ENCODE measurements around the gene FSIP1. TPM values are rescaled to one million over a fixed set of nuclear protein-coding genes. Genes with fewer than 3 reads are reported as not detected.

Gene FSIP1
- total RNA-seq, 2 experiments from 2014 or later, result 0.50 to 0.56 TPM

DNA sequence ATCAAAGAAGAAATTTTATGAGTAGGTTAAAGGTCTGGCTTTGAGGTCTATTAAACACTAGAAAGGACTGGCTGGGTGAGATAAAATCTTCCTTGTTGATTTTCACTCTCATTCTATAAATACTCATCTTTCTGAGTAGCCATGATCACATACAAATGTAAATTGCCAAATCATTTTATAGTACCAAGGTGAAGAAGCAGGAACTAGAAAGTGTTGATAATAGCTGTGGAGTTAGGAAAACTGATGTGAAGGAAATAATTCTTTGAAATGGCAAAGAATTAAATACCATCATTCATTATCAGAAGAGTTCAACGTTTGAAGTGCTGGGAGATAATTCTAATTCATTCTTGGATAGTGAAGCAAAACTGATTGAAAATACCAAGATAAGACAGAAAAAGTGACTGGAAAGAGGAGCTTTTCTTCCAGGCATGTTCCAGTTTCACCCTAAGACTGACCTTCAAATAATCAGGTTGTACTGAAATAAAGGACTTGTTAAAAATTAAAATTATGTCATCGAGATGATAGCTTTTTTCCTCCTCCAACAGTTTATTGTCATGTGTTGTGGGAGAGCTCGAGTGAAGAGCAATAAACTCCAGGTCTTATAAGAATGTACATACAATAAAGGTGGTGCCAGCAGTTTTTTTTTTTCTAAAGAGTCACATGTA is 184.3 kb downstream of the FSIP1 start:
- Mint-ChIP-seq H3K27ac (no peak overlapping the region), H3K4me3 (no peak overlapping the region), H3K36me3 (no peaks in the 10 kb centered on the region), H3K4me1 (peaks cover 8% of the 10 kb centered on the region), H3K27me3 (peaks cover 5% of the 10 kb centered on the region), H3K9me3 (ENCODE audit: low read depth) (no peaks in the 10 kb centered on the region)
- ATAC-seq (no peak), DNase-seq (no peak)
- CTCF ChIA-PET, result interaction anchor here (0.9 to 1.6 kb wide), 2 partner anchors 10 to 24 kb away, joined by 4 to 6 read pairs; no protein-coding TSS in a partner anchor

DNA sequence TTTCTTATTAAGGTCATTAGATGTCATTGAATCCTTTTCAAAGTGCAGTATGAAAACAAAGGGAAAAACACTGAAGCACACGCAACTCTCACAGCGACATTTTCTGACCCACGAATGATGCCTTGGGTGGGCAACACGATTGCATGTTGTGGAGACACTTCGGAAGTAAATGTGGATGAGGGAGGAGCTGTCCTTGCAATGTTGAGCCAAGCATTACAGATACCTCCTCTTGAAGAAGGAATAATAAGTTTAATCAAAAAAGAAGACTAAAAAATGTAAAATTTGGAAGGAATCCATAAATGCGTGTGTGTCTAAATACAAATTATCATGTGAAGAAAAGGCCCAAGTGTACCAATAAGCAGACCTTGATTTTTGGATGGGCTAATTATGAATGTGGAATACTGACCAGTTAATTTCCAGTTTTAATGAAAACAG is 184.9 kb downstream of the FSIP1 start:
- ATAC-seq, result no peak
- H3K36me3 Mint-ChIP-seq, result no peaks in the 10 kb centered on the region
- peaks cover 5% of the 10 kb centered on the region for H3K27me3 Mint-ChIP-seq
- no peak for DNase-seq
- no peak overlapping the region for H3K27ac Mint-ChIP-seq
- H3K4me3 Mint-ChIP-seq, result no peak overlapping the region
- H3K4me1 Mint-ChIP-seq, result peaks cover 8% of the 10 kb centered on the region
- no peaks in the 10 kb centered on the region for H3K9me3 Mint-ChIP-seq (ENCODE audit: low read depth)
- CTCF ChIA-PET, result interaction anchor here (0.9 to 1.6 kb wide), 2 partner anchors 11 to 24 kb away, joined by 4 to 6 read pairs; no protein-coding TSS in a partner anchor

DNA sequence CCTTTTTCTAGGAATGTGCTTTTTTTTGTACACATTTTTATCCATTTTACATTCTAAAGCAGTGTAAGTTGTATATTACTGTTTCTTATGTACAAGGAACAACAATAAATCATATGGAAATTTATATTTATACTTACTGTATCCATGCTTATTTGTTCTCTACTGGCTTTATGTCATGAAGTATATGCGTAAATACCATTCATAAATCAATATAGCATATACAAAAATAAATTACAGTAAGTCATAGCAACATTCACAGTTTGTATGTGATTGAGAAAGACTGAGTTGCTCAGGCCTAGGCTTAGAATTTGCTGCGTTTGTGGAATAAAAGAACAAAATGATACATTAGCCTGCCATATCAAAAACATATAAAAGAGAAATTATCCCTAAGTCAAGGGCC is 185.3 kb downstream of the FSIP1 start:
- DNase-seq (no peak), ATAC-seq (no peak)
- H3K4me3 Mint-ChIP-seq, result no peak overlapping the region
- no peak overlapping the region for H3K27ac Mint-ChIP-seq
- H3K27me3 Mint-ChIP-seq, result peaks cover 5% of the 10 kb centered on the region
- peaks cover 8% of the 10 kb centered on the region for H3K4me1 Mint-ChIP-seq
- CTCF ChIA-PET, result interaction anchor here (1.6 kb wide), 1 partner anchor 25 kb away, joined by 6 read pairs; no protein-coding TSS in a partner anchor
- H3K9me3 Mint-ChIP-seq (ENCODE audit: low read depth), result no peaks in the 10 kb centered on the region
- H3K36me3 Mint-ChIP-seq, result no peaks in the 10 kb centered on the region

DNA sequence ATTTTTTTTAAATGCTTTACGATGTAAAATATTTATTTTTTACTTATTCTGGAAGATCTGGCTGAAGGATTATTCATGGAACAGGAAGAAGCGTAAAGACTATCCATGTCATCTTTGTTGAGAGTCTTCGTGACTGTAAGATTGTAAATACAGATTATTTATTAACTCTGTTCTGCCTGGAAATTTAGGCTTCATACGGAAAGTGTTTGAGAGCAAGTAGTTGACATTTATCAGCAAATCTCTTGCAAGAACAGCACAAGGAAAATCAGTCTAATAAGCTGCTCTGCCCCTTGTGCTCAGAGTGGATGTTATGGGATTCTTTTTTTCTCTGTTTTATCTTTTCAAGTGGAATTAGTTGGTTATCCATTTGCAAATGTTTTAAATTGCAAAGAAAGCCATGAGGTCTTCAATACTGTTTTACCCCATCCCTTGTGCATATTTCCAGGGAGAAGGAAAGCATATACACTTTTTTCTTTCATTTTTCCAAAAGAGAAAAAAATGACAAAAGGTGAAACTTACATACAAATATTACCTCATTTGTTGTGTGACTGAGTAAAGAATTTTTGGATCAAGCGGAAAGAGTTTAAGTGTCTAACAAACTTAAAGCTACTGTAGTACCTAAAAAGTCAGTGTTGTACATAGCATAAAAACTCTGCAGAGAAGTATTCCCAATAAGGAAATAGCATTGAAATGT is 186.1 kb downstream of the FSIP1 start:
- Mint-ChIP-seq H3K9me3 (ENCODE audit: low read depth) (no peaks in the 10 kb centered on the region), H3K4me3 (no peak overlapping the region), H3K27me3 (peaks cover 5% of the 10 kb centered on the region), H3K27ac (no peak overlapping the region), H3K4me1 (peaks cover 8% of the 10 kb centered on the region), H3K36me3 (no peaks in the 10 kb centered on the region)
- CTCF ChIA-PET, result interaction anchor here (0.7 to 1.3 kb wide), 2 partner anchors 14 to 101 kb away, joined by 3 read pairs; no protein-coding TSS in a partner anchor
- ATAC-seq, result no peak
- no peak for DNase-seq

DNA sequence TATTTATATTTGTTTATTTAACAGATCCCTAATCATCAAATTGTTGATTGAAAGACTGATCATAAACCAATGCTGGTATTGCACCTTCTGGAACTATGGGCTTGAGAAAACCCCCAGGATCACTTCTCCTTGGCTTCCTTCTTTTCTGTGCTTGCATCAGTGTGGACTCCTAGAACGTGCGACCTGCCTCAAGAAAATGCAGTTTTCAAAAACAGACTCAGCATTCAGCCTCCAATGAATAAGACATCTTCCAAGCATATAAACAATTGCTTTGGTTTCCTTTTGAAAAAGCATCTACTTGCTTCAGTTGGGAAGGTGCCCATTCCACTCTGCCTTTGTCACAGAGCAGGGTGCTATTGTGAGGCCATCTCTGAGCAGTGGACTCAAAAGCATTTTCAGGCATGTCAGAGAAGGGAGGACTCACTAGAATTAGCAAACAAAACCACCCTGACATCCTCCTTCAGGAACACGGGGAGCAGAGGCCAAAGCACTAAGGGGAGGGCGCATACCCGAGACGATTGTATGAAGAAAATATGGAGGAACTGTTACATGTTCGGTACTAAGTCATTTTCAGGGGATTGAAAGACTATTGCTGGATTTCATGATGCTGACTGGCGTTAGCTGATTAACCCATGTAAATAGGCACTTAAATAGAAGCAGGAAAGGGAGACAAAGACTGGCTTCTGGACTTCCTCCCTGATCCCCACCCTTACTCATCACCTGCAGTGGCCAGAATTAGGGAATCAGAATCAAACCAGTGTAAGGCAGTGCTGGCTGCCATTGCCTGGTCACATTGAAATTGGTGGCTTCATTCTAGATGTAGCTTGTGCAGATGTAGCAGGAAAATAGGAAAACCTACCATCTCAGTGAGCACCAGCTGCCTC is 187.1 kb downstream of the FSIP1 start:
- CTCF ChIA-PET, result interaction anchor here (0.7 to 2.3 kb wide), 7 partner anchors 13 to 162 kb away, joined by 3 to 30 read pairs (median 8); partner anchors contain the start of gene THBS1
- Mint-ChIP-seq H3K27ac (no peak overlapping the region), H3K27me3 (peaks cover 7% of the 10 kb centered on the region)

DNA sequence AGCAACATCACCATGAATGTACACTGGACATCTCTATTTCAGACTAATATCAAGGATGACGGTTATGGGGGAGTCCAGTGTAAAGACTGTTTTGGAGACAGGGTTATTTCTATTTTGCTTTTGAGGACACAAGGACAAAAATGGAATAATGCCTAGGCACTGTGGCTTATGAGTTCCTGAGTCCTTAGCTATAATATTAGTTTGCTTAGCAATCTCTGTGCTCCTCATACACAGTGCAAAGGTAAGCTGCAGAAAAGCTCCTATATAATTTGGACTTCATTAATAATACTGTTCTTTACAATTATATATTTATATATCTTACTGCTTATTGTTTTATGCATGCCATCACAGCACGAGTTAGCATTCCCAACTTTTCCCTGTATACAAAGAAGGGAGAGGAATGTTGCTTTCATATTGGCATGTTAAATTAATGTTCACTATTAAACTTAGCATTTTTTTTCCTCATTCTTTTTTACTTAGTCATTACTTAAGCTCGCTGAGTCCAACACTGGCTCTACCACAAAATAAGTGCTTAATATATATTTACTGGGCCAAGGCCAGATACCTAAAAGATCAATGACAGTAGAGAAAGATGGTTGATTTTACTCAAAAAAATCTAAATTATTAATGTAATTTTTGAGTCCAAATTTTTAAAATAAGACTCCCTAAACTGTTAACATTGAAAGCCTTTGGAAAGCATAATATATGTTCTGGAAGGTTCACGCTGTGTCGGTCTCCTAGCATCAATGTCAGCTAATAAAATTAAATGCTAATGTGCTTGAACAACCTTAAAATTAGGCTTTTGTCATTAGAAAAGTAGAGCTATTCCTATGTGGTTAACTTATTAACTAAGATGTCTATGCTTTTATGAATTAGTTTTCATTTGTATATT is 187.9 kb downstream of the FSIP1 start:
- ATAC-seq (no peak), DNase-seq (no peak)
- peaks cover 7% of the 10 kb centered on the region for H3K27me3 Mint-ChIP-seq
- no peaks in the 10 kb centered on the region for H3K9me3 Mint-ChIP-seq (ENCODE audit: low read depth)
- H3K27ac Mint-ChIP-seq, result no peak overlapping the region
- H3K36me3 Mint-ChIP-seq, result no peaks in the 10 kb centered on the region
- H3K4me1 Mint-ChIP-seq, result peaks cover 8% of the 10 kb centered on the region
- CTCF ChIA-PET, result interaction anchor here (0.9 to 2.3 kb wide), 6 partner anchors 12 to 163 kb away, joined by 3 to 30 read pairs (median 8); partner anchors contain the start of gene THBS1
- no peak overlapping the region for H3K4me3 Mint-ChIP-seq

More for the DNA sequence above, 187.1 kb downstream of the FSIP1 start:
- Mint-ChIP-seq H3K9me3 (ENCODE audit: low read depth) (no peaks in the 10 kb centered on the region), H3K4me1 (peaks cover 8% of the 10 kb centered on the region), H3K4me3 (no peak overlapping the region), H3K36me3 (no peaks in the 10 kb centered on the region)
- DNase-seq (no peak), ATAC-seq (no peak)

DNA sequence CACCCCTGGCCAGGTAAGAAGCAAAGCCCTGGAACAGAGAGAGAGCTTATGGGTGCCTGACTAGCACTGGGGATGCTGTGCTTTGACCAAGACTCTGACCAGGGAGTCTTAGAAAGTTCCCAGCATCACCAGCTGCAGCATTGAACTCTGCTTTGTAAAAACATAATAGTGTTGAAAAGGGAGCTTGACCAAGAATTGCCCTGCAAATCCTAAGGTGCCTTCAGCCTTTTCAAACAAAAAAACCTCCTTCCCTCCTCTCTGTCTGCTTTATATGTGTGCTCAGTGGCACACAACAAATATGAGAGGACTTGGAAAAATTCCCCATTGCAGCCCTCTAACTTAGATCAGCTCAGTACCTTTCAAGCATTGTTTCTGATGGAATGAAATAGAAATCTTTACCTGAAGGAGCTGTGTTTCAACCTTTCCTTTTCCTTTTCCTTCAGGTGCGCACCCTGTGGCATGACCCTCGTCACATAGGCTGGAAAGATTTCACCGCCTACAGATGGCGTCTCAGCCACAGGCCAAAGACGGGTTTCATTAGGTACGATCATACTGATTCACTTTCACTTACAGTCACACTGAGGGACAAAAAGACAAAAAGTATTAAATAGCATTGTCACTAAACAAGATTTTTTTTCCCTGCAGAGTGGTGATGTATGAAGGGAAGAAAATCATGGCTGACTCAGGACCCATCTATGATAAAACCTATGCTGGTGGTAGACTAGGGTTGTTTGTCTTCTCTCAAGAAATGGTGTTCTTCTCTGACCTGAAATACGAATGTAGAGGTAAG is 188.8 kb downstream of the FSIP1 start:
- ATAC-seq (peak; percentile 60), DNase-seq (peak; percentile 58)
- CTCF ChIA-PET, result interaction anchor here (0.8 to 2.3 kb wide), 7 partner anchors 14 to 164 kb away, joined by 3 to 30 read pairs (median 8); partner anchors contain the start of gene THBS1
- Mint-ChIP-seq H3K27me3 (peaks cover 7% of the 10 kb centered on the region), H3K9me3 (ENCODE audit: low read depth) (no peaks in the 10 kb centered on the region), H3K4me1 (peaks cover 8% of the 10 kb centered on the region), H3K27ac (no peak overlapping the region), H3K36me3 (no peaks in the 10 kb centered on the region), H3K4me3 (no peak overlapping the region)

DNA sequence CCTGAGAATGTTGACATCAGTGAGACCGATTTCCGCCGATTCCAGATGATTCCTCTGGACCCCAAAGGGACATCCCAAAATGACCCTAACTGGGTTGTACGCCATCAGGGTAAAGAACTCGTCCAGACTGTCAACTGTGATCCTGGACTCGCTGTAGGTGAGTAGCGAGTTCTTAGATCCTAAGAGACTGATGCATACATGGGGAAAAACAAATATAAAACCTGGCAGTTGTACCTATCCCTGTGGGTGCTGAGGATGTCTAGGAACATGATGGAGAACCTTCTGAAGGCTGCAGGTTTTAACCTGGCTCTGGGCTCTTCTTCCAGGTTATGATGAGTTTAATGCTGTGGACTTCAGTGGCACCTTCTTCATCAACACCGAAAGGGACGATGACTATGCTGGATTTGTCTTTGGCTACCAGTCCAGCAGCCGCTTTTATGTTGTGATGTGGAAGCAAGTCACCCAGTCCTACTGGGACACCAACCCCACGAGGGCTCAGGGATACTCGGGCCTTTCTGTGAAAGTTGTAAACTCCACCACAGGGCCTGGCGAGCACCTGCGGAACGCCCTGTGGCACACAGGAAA is 189.5 kb downstream of the FSIP1 start:
- no peaks in the 10 kb centered on the region for H3K36me3 Mint-ChIP-seq
- no peak for ATAC-seq
- DNase-seq, result no peak
- peaks cover 7% of the 10 kb centered on the region for H3K27me3 Mint-ChIP-seq
- CTCF ChIA-PET, result interaction anchor here (0.8 to 2.3 kb wide), 8 partner anchors 13 to 164 kb away, joined by 3 to 30 read pairs (median 6); partner anchors contain the start of gene THBS1
- no peak overlapping the region for H3K4me3 Mint-ChIP-seq
- H3K4me1 Mint-ChIP-seq, result peaks cover 8% of the 10 kb centered on the region
- no peaks in the 10 kb centered on the region for H3K9me3 Mint-ChIP-seq (ENCODE audit: low read depth)
- no peak overlapping the region for H3K27ac Mint-ChIP-seq

DNA sequence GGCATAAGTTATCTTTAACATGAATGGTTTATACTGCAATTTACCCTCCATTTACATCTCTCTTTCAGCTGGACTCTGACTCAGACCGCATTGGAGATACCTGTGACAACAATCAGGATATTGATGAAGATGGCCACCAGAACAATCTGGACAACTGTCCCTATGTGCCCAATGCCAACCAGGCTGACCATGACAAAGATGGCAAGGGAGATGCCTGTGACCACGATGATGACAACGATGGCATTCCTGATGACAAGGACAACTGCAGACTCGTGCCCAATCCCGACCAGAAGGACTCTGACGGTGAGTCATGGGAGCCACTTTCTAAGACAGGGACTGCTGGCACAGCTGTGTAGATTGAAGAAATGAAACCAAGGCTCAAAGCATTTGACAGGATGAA is 190.1 kb downstream of the FSIP1 start:
- H3K4me1 Mint-ChIP-seq, result peaks cover 8% of the 10 kb centered on the region
- CTCF ChIA-PET, result interaction anchor here (0.8 to 1.2 kb wide), 2 partner anchors 12 to 164 kb away, joined by 3 read pairs; no protein-coding TSS in a partner anchor
- H3K27me3 Mint-ChIP-seq, result peaks cover 7% of the 10 kb centered on the region
- H3K4me3 Mint-ChIP-seq, result no peak overlapping the region
- DNase-seq (no peak), ATAC-seq (no peak)
- no peaks in the 10 kb centered on the region for H3K36me3 Mint-ChIP-seq
- no peak overlapping the region for H3K27ac Mint-ChIP-seq
- H3K9me3 Mint-ChIP-seq (ENCODE audit: low read depth), result no peaks in the 10 kb centered on the region

DNA sequence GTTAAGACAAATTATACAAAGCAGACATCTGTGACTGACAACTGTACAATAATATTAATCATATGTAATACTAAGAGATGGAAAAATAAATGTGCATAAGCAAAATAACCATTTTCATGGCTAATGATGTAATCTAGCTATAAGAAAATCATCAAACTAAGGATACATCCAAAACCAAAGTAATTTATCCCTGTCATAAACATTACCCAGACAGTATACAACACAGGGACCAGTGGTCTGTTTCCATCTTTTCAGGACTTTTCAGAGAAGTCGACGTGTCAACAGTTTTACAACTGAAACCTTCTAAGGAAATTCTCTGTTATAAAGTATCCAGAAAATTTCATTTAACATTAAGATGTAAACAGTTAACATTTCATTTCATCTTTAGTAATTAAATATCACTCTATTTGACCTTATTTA is 190.7 kb downstream of the FSIP1 start:
- CTCF ChIA-PET, result interaction anchor here (1.2 to 1.6 kb wide), 4 partner anchors 12 to 183 kb away, joined by 3 to 12 read pairs (median 4); no protein-coding TSS in a partner anchor
- no peaks in the 10 kb centered on the region for H3K9me3 Mint-ChIP-seq (ENCODE audit: low read depth)
- H3K36me3 Mint-ChIP-seq, result no peaks in the 10 kb centered on the region
- peaks cover 7% of the 10 kb centered on the region for H3K27me3 Mint-ChIP-seq
- no peak for ATAC-seq
- no peak overlapping the region for H3K27ac Mint-ChIP-seq
- no peak for DNase-seq
- H3K4me1 Mint-ChIP-seq, result peaks cover 8% of the 10 kb centered on the region
- H3K4me3 Mint-ChIP-seq, result no peak overlapping the region

DNA sequence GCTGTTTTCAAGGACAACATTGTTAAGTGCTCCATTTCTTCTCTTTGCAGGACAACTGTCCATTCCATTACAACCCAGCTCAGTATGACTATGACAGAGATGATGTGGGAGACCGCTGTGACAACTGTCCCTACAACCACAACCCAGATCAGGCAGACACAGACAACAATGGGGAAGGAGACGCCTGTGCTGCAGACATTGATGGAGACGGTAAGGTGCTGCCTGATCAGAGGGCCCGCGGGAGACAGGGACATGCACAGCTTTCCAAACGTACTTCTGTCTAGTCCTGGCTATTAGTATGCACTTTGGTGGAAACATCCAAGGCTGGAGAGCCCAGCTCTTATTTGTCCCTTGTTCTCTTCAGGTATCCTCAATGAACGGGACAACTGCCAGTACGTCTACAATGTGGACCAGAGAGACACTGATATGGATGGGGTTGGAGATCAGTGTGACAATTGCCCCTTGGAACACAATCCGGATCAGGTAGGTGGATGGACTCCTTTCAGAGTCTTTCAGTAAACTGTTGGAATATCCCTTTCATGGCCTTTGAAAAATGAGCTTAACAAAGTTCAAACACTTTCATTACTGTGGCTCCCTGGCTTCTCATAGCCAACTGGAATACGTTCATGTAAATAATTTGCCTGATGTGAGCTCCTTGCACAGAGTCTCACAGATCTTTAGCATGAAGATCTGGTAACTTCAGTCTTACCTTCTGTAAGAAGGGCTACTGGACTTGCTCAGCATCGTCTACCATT is 191.3 kb downstream of the FSIP1 start:
- Mint-ChIP-seq H3K36me3 (no peaks in the 10 kb centered on the region), H3K27ac (no peak overlapping the region), H3K4me1 (peaks cover 8% of the 10 kb centered on the region), H3K27me3 (peaks cover 7% of the 10 kb centered on the region), H3K9me3 (ENCODE audit: low read depth) (no peaks in the 10 kb centered on the region), H3K4me3 (no peak overlapping the region)
- ATAC-seq (no peak), DNase-seq (no peak)
- CTCF ChIA-PET, result interaction anchor here (1.2 to 1.6 kb wide), 5 partner anchors 11 to 183 kb away, joined by 3 to 12 read pairs (median 4); no protein-coding TSS in a partner anchor
